Neural cell (in vitro differentiated cells): ENCODE measurements around the gene ARHGAP45. TPM values are rescaled to one million over a fixed set of nuclear protein-coding genes. Genes with fewer than 3 reads are reported as not detected.

Experiments used
- H2AFZ ChIP-seq: fragments of 200-600, 300-800 bp; sonication (generic), shearing (Covaris generic); 2 replicates; pipeline ENCODE4 v1.6.0; 2014; ENCODE audit warnings: low read depth, mild to moderate bottlenecking, antibody characterized with exemption, low read length, moderate library complexity
- H3F3A ChIP-seq: fragments of 200-600 bp; shearing (Covaris generic); 2 replicates; pipeline ENCODE4 v1.6.1; 2016; ENCODE audit warnings: mild to moderate bottlenecking, moderate library complexity, mixed read lengths, antibody characterized with exemption, low read length; ENCODE audit not compliant: insufficient read depth, poor library complexity, severe bottlenecking
- H3K27ac ChIP-seq: fragments of 200-600, 300-800 bp; sonication (generic), shearing (Covaris generic); 2 replicates; pipeline ENCODE4 v1.5.1; 2014; ENCODE audit warnings: mild to moderate bottlenecking, low read length, moderate library complexity
- H3K27me3 ChIP-seq: fragments of 300-800, 200-600 bp; sonication (generic), shearing (Covaris generic); 2 replicates; pipeline ENCODE4 v1.6.0; 2014; ENCODE audit warnings: mild to moderate bottlenecking, low read depth, low read length, moderate library complexity; ENCODE audit not compliant: insufficient read depth
- H3K36me3 ChIP-seq: fragments of 300-800, 200-600 bp; sonication (generic), shearing (Covaris generic); 2 replicates; pipeline ENCODE4 v1.5.1; 2014; ENCODE audit warnings: mild to moderate bottlenecking, antibody characterized with exemption, low read length, moderate library complexity; ENCODE audit not compliant: insufficient read depth
- H3K4me2 ChIP-seq: fragments of 300-800, 200-600 bp; sonication (generic), shearing (Covaris generic); 2 replicates; pipeline ENCODE4 v1.6.0; 2014; ENCODE audit warnings: mild to moderate bottlenecking, low read length
- H3K4me3 ChIP-seq: fragments of 300-800, 200-600 bp; sonication (generic), shearing (Covaris generic); 2 replicates; pipeline ENCODE4 v1.5.1; 2014; ENCODE audit warnings: mild to moderate bottlenecking, low read length, moderate library complexity
- H3K79me2 ChIP-seq: fragments of 200-600 bp; shearing (Covaris generic); replicated peaks from 2 replicates; pipeline ENCODE4 v1.6.0; 2014; ENCODE audit warnings: mild to moderate bottlenecking, low read length, moderate library complexity; ENCODE audit not compliant: insufficient read depth
- H3K9ac ChIP-seq: fragments of 300-800, 200-600 bp; sonication (generic), shearing (Covaris generic); 2 replicates; pipeline ENCODE4 v1.6.1; 2016; ENCODE audit warnings: mild to moderate bottlenecking, low read length, mixed read lengths
- H3K9me2 ChIP-seq: fragments of 200-600 bp; shearing (Covaris generic); 2 replicates; pipeline ENCODE4 v1.6.1; 2016; ENCODE audit warnings: mild to moderate bottlenecking, low read length, mixed read lengths; ENCODE audit not compliant: insufficient read depth
- H3K9me3 ChIP-seq: fragments of 200-600, 300-800 bp; sonication (generic), shearing (Covaris generic); 2 replicates; pipeline ENCODE4 v1.6.1; 2016; ENCODE audit warnings: mild to moderate bottlenecking, mixed run types, low read length, moderate library complexity, mixed read lengths
- H4K20me1 ChIP-seq: fragments of 200-600 bp; shearing (Covaris generic); 2 replicates; pipeline ENCODE4 v1.6.1; 2016; ENCODE audit warnings: mild to moderate bottlenecking, mixed run types; ENCODE audit not compliant: insufficient read depth
- EP300 ChIP-seq: fragments of 450-650 bp; conservative IDR thresholded peaks from 2 replicates; pipeline ENCODE4 v1.6.1; 2014; ENCODE audit warnings: antibody characterized with exemption, mild to moderate bottlenecking, moderate library complexity; ENCODE audit not compliant: poor library complexity, severe bottlenecking
- EZH2 ChIP-seq: fragments of 200-600, 300-800 bp; shearing (Covaris generic), sonication (generic); IDR thresholded peaks from 2 replicates; pipeline ENCODE4 v1.6.1; 2014; ENCODE audit warnings: antibody characterized with exemption, low read length, borderline replicate concordance, mild to moderate bottlenecking; ENCODE audit not compliant: insufficient read depth, poor library complexity, severe bottlenecking
- MXI1 ChIP-seq: fragments of 450-650 bp; conservative IDR thresholded peaks from 2 replicates; pipeline ENCODE4 v1.6.1; 2014; ENCODE audit warnings: antibody characterized with exemption, mild to moderate bottlenecking; ENCODE audit not compliant: poor library complexity, severe bottlenecking
- POLR2AphosphoS5 ChIP-seq: IDR thresholded peaks from 2 replicates; pipeline ENCODE4 v1.6.1; 2012
- RAD21 ChIP-seq: fragments of 450-650 bp; conservative IDR thresholded peaks from 2 replicates; pipeline ENCODE4 v1.6.1; 2014; ENCODE audit warnings: antibody characterized with exemption, mild to moderate bottlenecking, moderate library complexity
- SMC3 ChIP-seq: fragments of 450-650 bp; conservative IDR thresholded peaks from 2 replicates; pipeline ENCODE4 v1.6.1; 2014; ENCODE audit warnings: antibody characterized with exemption, mild to moderate bottlenecking, moderate library complexity; ENCODE audit not compliant: poor library complexity
- TAF1 ChIP-seq: IDR thresholded peaks from 2 replicates; pipeline ENCODE4 v1.6.1; 2012; ENCODE audit warnings: low read depth
- polyA plus RNA-seq: library from polyadenylated mRNA; depleted of rRNA; stranded (reverse); fragments of >200 nt; gene quantifications from 2 replicates; pipeline ENCODE4 v1.2.3, GENCODE V29; 2014
- TF ChIP-seq, protein P1 (sequence below): fragments of 450-650 bp; IDR thresholded peaks from 2 replicates; pipeline ENCODE4 v1.5.1; 2014; ENCODE audit warnings: antibody characterized with exemption, mild to moderate bottlenecking, moderate library complexity; ENCODE audit not compliant: poor library complexity, severe bottlenecking
- TF ChIP-seq, protein P2 (sequence below): IDR thresholded peaks from 2 replicates; pipeline ENCODE4 v1.6.1; 2012; ENCODE audit warnings: borderline replicate concordance

The ARHGAP45 gene
- polyA plus RNA-seq, 1 donor from 2014 or later, result 3.3 TPM

DNA sequence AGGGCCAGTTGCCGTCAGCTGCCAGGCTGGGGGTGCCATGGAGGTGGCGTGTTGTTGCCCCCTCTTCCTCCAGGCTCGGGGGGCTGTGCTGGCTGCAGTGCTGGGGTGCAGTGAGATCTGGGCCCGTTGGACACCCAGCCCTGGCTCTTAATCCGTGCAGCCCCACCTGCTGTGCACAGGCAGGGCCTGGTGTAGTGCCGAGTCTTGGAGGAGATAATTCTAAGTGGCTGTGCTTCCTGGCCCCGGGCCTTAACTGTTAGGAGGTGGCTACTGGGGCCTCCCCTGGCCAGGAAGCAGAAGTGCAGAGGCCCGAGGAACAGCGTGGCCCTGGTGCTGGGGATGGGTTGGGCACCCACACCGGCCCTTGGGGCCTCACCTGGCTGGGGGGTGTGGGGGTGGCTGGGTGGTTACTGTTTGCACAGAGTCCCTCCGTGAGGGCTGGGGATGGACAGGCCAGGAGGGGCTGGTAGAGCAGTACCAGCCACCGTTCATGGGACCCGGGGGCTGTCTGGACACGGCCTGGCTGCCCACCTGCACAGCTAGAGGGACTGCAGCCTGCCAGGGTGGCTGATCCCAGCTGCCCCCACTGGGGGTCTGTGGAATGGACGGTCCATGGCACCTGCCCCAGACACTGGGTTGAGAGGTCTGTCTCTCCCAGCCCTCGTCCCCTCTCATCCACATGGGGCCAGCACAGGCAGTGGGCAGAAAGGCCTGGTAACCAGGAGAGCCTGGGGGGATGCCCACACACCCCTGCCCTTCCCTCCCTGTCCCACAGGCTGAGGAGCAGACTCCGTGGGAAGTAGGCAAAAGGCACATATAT lies 40.1 kb downstream of the ARHGAP45 start:
- no peaks in the 10 kb centered on the region for H3F3A ChIP-seq
- H4K20me1 ChIP-seq, result no peaks in the 10 kb centered on the region
- H3K9ac ChIP-seq, result no peak overlapping the region
- TF ChIP-seq TAF1 (no peak), SMC3 (no peak), MXI1 (no peak), EP300 (no peak), POLR2AphosphoS5 (no peak), RAD21 (no peak)
- TF ChIP-seq, protein P1, sequence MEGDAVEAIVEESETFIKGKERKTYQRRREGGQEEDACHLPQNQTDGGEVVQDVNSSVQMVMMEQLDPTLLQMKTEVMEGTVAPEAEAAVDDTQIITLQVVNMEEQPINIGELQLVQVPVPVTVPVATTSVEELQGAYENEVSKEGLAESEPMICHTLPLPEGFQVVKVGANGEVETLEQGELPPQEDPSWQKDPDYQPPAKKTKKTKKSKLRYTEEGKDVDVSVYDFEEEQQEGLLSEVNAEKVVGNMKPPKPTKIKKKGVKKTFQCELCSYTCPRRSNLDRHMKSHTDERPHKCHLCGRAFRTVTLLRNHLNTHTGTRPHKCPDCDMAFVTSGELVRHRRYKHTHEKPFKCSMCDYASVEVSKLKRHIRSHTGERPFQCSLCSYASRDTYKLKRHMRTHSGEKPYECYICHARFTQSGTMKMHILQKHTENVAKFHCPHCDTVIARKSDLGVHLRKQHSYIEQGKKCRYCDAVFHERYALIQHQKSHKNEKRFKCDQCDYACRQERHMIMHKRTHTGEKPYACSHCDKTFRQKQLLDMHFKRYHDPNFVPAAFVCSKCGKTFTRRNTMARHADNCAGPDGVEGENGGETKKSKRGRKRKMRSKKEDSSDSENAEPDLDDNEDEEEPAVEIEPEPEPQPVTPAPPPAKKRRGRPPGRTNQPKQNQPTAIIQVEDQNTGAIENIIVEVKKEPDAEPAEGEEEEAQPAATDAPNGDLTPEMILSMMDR, result no peak
- peaks cover 4% of the 10 kb centered on the region for H3K79me2 ChIP-seq
- H3K27ac ChIP-seq, result no peak overlapping the region
- H3K36me3 ChIP-seq, result no peaks in the 10 kb centered on the region
- no peaks in the 10 kb centered on the region for H3K9me2 ChIP-seq
- H2AFZ ChIP-seq, result no peak overlapping the region
- no peak overlapping the region for H3K4me2 ChIP-seq
- H3K27me3 ChIP-seq, result no peaks in the 10 kb centered on the region
- H3K4me3 ChIP-seq, result no peak overlapping the region
- no peaks in the 10 kb centered on the region for H3K9me3 ChIP-seq

DNA sequence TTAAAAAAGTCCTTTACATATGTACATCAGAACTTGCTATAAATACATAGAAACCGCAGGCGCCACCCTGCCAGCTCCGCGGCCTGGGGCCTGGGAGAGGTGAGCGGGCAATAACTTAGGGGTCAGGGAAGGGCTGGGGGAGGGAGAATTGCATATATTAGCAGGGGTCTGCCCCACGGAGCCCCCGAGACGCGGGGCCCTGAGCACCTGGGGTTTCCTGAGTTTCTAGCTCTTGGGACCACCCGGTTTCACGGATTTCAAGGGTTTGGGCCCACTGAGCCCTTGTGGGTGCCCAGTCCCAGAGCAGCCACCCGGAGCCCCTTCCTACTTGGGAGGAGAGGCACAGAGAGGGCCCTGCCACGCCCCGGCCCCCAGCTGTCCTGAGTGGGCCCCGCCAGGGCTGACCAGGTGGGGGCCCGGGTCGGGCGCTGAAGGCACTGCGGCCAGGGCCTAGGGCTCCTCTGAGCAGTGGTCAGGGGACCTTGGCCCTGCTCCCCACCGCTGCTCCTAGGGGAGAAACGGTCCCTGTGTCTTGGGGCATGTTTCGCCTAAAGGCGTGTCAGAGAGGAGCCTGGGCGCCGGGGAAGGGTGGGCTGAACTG lies 40.8 kb downstream of the ARHGAP45 start:
- Histone ChIP-seq H3K9me3 (no peaks in the 10 kb centered on the region), H2AFZ (no peak overlapping the region), H3K9me2 (no peaks in the 10 kb centered on the region), H3F3A (no peaks in the 10 kb centered on the region), H3K79me2 (peaks cover 4% of the 10 kb centered on the region), H4K20me1 (no peaks in the 10 kb centered on the region), H3K4me3 (no peak overlapping the region), H3K36me3 (no peaks in the 10 kb centered on the region), H3K27ac (no peak overlapping the region), H3K9ac (no peak overlapping the region), H3K4me2 (no peak overlapping the region), H3K27me3 (no peaks in the 10 kb centered on the region)
- TF ChIP-seq MXI1 (no peak), EP300 (no peak), TAF1 (no peak), SMC3 (no peak), RAD21 (no peak), POLR2AphosphoS5 (no peak), EZH2 (no peak)
- TF ChIP-seq, protein P2, sequence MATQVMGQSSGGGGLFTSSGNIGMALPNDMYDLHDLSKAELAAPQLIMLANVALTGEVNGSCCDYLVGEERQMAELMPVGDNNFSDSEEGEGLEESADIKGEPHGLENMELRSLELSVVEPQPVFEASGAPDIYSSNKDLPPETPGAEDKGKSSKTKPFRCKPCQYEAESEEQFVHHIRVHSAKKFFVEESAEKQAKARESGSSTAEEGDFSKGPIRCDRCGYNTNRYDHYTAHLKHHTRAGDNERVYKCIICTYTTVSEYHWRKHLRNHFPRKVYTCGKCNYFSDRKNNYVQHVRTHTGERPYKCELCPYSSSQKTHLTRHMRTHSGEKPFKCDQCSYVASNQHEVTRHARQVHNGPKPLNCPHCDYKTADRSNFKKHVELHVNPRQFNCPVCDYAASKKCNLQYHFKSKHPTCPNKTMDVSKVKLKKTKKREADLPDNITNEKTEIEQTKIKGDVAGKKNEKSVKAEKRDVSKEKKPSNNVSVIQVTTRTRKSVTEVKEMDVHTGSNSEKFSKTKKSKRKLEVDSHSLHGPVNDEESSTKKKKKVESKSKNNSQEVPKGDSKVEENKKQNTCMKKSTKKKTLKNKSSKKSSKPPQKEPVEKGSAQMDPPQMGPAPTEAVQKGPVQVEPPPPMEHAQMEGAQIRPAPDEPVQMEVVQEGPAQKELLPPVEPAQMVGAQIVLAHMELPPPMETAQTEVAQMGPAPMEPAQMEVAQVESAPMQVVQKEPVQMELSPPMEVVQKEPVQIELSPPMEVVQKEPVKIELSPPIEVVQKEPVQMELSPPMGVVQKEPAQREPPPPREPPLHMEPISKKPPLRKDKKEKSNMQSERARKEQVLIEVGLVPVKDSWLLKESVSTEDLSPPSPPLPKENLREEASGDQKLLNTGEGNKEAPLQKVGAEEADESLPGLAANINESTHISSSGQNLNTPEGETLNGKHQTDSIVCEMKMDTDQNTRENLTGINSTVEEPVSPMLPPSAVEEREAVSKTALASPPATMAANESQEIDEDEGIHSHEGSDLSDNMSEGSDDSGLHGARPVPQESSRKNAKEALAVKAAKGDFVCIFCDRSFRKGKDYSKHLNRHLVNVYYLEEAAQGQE, result no peak
- TF ChIP-seq, protein P1, result no peak
